GM12878 (cell line): ENCODE data around the gene PLEKHH1. TPM values are rescaled to one million over a fixed set of nuclear protein-coding genes. Genes with fewer than 3 reads are reported as not detected.

Experiments used
- ATAC-seq: fragments of 200-7000 bp; cut with Tn5 transposase; 3 replicates; pipeline ENCODE4 v1.9.1; 2020; ENCODE audit warnings: mild to moderate bottlenecking, moderate library complexity
- BruUV-seq: library from RNA; stranded (reverse); fragments of 400-500 nt; replicated peaks from 2 replicates; lab custom pipeline; 2021; lab: Mats Ljungman, UMichigan
- CTCF ChIA-PET: fragments of 300-600 bp; sonication (Branson Sonifier 250); formaldehyde crosslinking; extraction: SDS; loops from one replicate; lab custom pipeline; 2021; ENCODE audit warnings: inconsistent platforms; lab: Yijun Ruan, JAX
- POLR2A ChIA-PET: fragments of 350-600 bp; formaldehyde crosslinking; extraction: SDS; loops from one replicate; lab custom pipeline; 2021; ENCODE audit warnings: inconsistent platforms; lab: Charles Lee
- RAD21 ChIA-PET: fragments of 300-600 bp; sonication (Branson Sonifier 250); formaldehyde crosslinking; loops from one replicate; lab custom pipeline; 2023; ENCODE audit warnings: antibody characterized with exemption; ENCODE audit not compliant: unreplicated experiment; lab: Charles Lee
- SMC1A ChIA-PET: fragments of 300-600 bp; sonication (Branson Sonifier 250); formaldehyde crosslinking; loops from one replicate; lab custom pipeline; 2023; ENCODE audit not compliant: unreplicated experiment, uncharacterized antibody; lab: Charles Lee
- DNase-seq: peaks from one replicate; pipeline ENCODE4 v3.0.0-alpha.2; 2011; ENCODE audit warnings: low read depth, low spot score
- FAIRE-seq: peaks from 3 replicates; lab custom pipeline; 2011; peaks lifted over from hg19 to GRCh38; lab: Jason Lieb, UNC
- H2AFZ ChIP-seq: 2 replicates; pipeline ENCODE4 v1.6.0; 2011; ENCODE audit warnings: low read depth, low read length, control low read depth; ENCODE audit not compliant: control insufficient read depth
- H3K27ac ChIP-seq: 2 replicates; pipeline ENCODE4 v1.5.1; 2011; ENCODE audit warnings: control low read depth; ENCODE audit not compliant: control insufficient read depth, insufficient read depth
- H3K27me3 ChIP-seq, 2 experiments: replicated peaks in 1 of 2; 2 replicates each; pipeline versions ENCODE4 v1.6.0 to v1.6.1; 2011; ENCODE audit warnings: low read length in 1 of 2; ENCODE audit not compliant: control insufficient read depth in 2 of 2, insufficient read depth in 2 of 2
- H3K36me3 ChIP-seq, 2 experiments: 2 replicates each; pipeline ENCODE4 v1.5.1; 2011; ENCODE audit warnings: low read length in 1 of 2; ENCODE audit not compliant: control insufficient read depth in 2 of 2, insufficient read depth in 2 of 2
- H3K4me1 ChIP-seq: 2 replicates; pipeline ENCODE4 v1.6.1; 2011; ENCODE audit warnings: mild to moderate bottlenecking, low read length, moderate library complexity, mixed read lengths; ENCODE audit not compliant: control insufficient read depth, insufficient read depth
- H3K4me2 ChIP-seq: 2 replicates; pipeline ENCODE4 v1.6.0; 2011; ENCODE audit warnings: control low read depth; ENCODE audit not compliant: control insufficient read depth, insufficient read depth
- H3K4me3 ChIP-seq: fragments of 200-600 bp; sonication (generic); 2 replicates; pipeline ENCODE4 v1.5.1; 2016
- H3K79me2 ChIP-seq: 2 replicates; pipeline ENCODE4 v1.6.0; 2011; ENCODE audit warnings: low read length; ENCODE audit not compliant: control insufficient read depth, insufficient read depth
- H3K9ac ChIP-seq: 2 replicates; pipeline ENCODE4 v1.8.0; 2011; ENCODE audit warnings: low read length, control low read depth, mixed read lengths; ENCODE audit not compliant: control insufficient read depth, insufficient read depth
- H3K9me3 ChIP-seq: replicated peaks from 3 replicates; pipeline ENCODE4 v1.5.1; 2011; ENCODE audit warnings: mild to moderate bottlenecking, low read length; ENCODE audit not compliant: control insufficient read depth, insufficient read depth
- H4K20me1 ChIP-seq: 2 replicates; pipeline ENCODE4 v1.6.0; 2011; ENCODE audit not compliant: control insufficient read depth, insufficient read depth
- ZNF217 ChIP-seq: fragments of 450-650 bp; IDR thresholded peaks from 2 replicates; pipeline ENCODE4 v1.6.1; 2017; ENCODE audit warnings: antibody characterized with exemption, mild to moderate bottlenecking
- WGBS: methylation state at CpG from one replicate; pipeline ENCODE4 v1.1.6; 2016; ENCODE audit warnings: low lambda C conversion rate; ENCODE audit not compliant: insufficient replicate concordance, insufficient coverage; ENCODE audit errors: missing lambda C conversion rate; 5-methylcytosine and 5-hydroxymethylcytosine counted together
- in situ Hi-C: fragments of 300-500 bp; cut with MboI; formaldehyde crosslinking; loops from 9 replicates; pipeline ENCODE4 v1.14.3; 2018; ENCODE audit warnings: mixed read lengths
- intact Hi-C: fragments of 100-400 bp; cut with micrococcal nuclease; formaldehyde crosslinking; loops from one replicate; pipeline ENCODE4 v1.14.2; 2022; ENCODE audit not compliant: unreplicated experiment
- polyA plus RNA-seq, 11 experiments: library from polyadenylated mRNA; depleted of rRNA in 4 of 11; unstranded in 6 of 11; stranded (reverse) in 5 of 11; fragments of >200 nt; fragmentation: Nextera tagmentation in 4 of 11; fragmentation: Illumina TruSeq in 1 of 11; extraction: Ambion mirVana in 4 of 11; extraction: Trizol in 1 of 11; gene quantifications; 1 replicate in 1 of 11; 2 replicates in 10 of 11; pipeline versions ENCODE4 v1.2.1 to v1.2.3, GENCODE V29; 2011 to 2016; ENCODE audit warnings: inconsistent platforms in 2 of 11, missing spikeins in 2 of 11, low read depth in 1 of 11
- total RNA-seq, 4 experiments: library from RNA; depleted of rRNA in 3 of 4; stranded (reverse); fragments of >200 nt in 3 of 4; fragmentation: Illumina TruSeq in 1 of 4; extraction: Trizol in 1 of 4; gene quantifications; 2 replicates each; pipeline versions ENCODE4 v1.2.1 to v1.2.3, GENCODE V29; 2013 to 2021
- TF ChIP-seq, protein P1 (sequence below): fragments of 450-650 bp; formaldehyde crosslinking; IDR thresholded peaks from 2 replicates; pipeline ENCODE4 v1.5.0; 2022; ENCODE audit warnings: mild to moderate bottlenecking, missing genetic modification characterization

The PLEKHH1 gene
- total and polyA plus RNA-seq, 10 of the 15 experiments (the other 5 are each of a cell fraction or from before 2014, with no cell fraction given), result 0.11 to 0.95 (median 0.41) TPM

DNA sequence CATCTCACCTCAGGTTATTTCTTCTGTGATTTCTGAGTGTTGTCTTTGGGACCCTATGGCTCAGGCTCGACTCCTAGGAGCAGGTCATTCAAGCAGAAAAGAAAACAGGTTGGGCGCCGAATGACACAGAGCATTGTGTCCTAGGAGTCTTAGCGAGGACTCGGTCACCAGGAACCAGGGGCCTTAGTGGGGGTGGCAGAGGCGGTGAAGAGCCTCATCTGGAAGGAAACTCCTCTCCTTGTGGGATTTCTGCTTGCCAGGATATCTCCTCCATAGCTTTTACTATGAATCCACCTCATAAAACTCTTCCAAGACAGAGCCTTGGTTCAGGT is 630 bp downstream of the PLEKHH1 start (continued):
- TF ChIP-seq, protein P1, sequence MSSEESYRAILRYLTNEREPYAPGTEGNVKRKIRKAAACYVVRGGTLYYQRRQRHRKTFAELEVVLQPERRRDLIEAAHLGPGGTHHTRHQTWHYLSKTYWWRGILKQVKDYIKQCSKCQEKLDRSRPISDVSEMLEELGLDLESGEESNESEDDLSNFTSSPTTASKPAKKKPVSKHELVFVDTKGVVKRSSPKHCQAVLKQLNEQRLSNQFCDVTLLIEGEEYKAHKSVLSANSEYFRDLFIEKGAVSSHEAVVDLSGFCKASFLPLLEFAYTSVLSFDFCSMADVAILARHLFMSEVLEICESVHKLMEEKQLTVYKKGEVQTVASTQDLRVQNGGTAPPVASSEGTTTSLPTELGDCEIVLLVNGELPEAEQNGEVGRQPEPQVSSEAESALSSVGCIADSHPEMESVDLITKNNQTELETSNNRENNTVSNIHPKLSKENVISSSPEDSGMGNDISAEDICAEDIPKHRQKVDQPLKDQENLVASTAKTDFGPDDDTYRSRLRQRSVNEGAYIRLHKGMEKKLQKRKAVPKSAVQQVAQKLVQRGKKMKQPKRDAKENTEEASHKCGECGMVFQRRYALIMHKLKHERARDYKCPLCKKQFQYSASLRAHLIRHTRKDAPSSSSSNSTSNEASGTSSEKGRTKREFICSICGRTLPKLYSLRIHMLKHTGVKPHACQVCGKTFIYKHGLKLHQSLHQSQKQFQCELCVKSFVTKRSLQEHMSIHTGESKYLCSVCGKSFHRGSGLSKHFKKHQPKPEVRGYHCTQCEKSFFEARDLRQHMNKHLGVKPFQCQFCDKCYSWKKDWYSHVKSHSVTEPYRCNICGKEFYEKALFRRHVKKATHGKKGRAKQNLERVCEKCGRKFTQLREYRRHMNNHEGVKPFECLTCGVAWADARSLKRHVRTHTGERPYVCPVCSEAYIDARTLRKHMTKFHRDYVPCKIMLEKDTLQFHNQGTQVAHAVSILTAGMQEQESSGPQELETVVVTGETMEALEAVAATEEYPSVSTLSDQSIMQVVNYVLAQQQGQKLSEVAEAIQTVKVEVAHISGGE (CRISPR knock-in tag), result no peak

DNA sequence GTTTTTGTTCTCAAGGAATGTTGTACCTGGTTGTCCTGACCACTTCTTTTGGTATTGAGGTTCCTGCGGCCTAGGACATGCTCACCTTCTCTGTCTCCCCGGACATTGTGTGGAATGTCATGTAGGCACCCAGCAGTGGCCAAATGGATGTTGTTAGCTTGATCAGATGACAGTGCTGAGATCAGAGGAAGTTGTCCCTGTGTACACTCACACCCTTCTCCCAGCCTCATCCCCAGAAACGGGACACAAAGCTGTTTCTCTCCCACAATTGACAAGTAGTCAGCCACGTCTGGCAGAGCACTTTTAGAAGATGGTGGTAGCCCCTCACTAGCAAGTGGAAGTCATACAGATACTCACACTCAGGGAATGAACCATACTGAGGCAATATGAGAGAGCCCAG is 3.0 kb downstream of the PLEKHH1 start:
- Histone ChIP-seq H3K4me2 (no peak overlapping the region), H3K9me3 (no peaks in the 10 kb centered on the region), H4K20me1 (no peaks in the 10 kb centered on the region), H2AFZ (no peak overlapping the region), H3K79me2 (no peaks in the 10 kb centered on the region), H3K4me1 (no peaks in the 10 kb centered on the region), H3K27ac (no peak overlapping the region), H3K27me3 (peaks cover 0 to 15% of the 10 kb centered on the region in 2 experiments), H3K4me3 (no peak overlapping the region), H3K36me3 (no peaks in the 10 kb centered on the region), H3K9ac (no peak overlapping the region)
- ATAC-seq (no peak), DNase-seq (no peak), FAIRE-seq (no peak)
- no TSS peak for BruUV-seq
- WGBS, result 26% methylated on average over 4 of the region's 4 CpGs
- ChIA-PET SMC1A (interaction anchor here (0.7 kb wide), 1 partner anchor 24 kb away, joined by 3 read pairs; no protein-coding TSS in a partner anchor), POLR2A (no interaction called here), CTCF (interaction anchor here (2.2 kb wide), 1 partner anchor 9 kb away, joined by 7 read pairs; no protein-coding TSS in a partner anchor), RAD21 (no interaction called here)
- intact Hi-C loops, result no loop called here
- in situ Hi-C loops, result no loop called here
- TF ChIP-seq ZNF217, result no peak
